Measurements from ENCODE around the gene TSPAN9. TPM values are rescaled to one million over a fixed set of nuclear protein-coding genes. Genes with fewer than 3 reads are reported as not detected.

TSPAN9 gene
- total RNA-seq, 3 donors from 2014 or later = 4.7 to 28.4 (median 8.5) TPM

GRCh38 chr12:3123729-3124128 is 46.5 kb downstream of the TSPAN9 start:
- ATAC-seq = no peak

GRCh38 chr12:3124917-3125316 is 47.7 kb downstream of the TSPAN9 start:
- no peak for TF ChIP-seq CTCF (IDR thresholded peaks at IDR 0.05)
- Histone ChIP-seq H3K4me3 (no peak overlapping the region), H3K36me3 (ENCODE audit: low read depth) (no peaks in the 10 kb centered on the region), H3K4me1 (ENCODE audit: low read depth) (no peaks in the 10 kb centered on the region), H3K9me3 (no peaks in the 10 kb centered on the region)
- no peak for ATAC-seq
- no peak for DNase-seq
- intact Hi-C loops (cut with DNase I, micrococcal nuclease) = no loop called here

More at GRCh38 chr12:3123729-3124128, 46.5 kb downstream of the TSPAN9 start:
- Histone ChIP-seq H3K4me3 (no peak overlapping the region), H3K4me1 (ENCODE audit: low read depth) (no peaks in the 10 kb centered on the region), H3K9me3 (no peaks in the 10 kb centered on the region), H3K36me3 (ENCODE audit: low read depth) (no peaks in the 10 kb centered on the region)
- DNase-seq = no peak
- no peak for TF ChIP-seq CTCF (IDR thresholded peaks at IDR 0.05)
- intact Hi-C loops (cut with DNase I, micrococcal nuclease) = no loop called here

- no peak overlapping the region for H3K4me3 ChIP-seq
- no peak for TF ChIP-seq CTCF (IDR thresholded peaks at IDR 0.05)
- intact Hi-C loops (cut with DNase I, micrococcal nuclease) = no loop called here
- no peaks in the 10 kb centered on the region for H3K9me3 ChIP-seq
- no peaks in the 10 kb centered on the region for H3K4me1 ChIP-seq (ENCODE audit: low read depth)
- no peaks in the 10 kb centered on the region for H3K36me3 ChIP-seq (ENCODE audit: low read depth)
- DNase-seq (no peak), ATAC-seq (no peak)
Measured at GRCh38 chr12:3125674-3126073, 48.5 kb downstream of the TSPAN9 start.

GRCh38 chr12:3127832-3128231 is 50.7 kb downstream of the TSPAN9 start:
- no peak for TF ChIP-seq CTCF (IDR thresholded peaks at IDR 0.05)
- intact Hi-C loops (cut with DNase I, micrococcal nuclease) = no loop called here
- Histone ChIP-seq H3K4me1 (ENCODE audit: low read depth) (no peaks in the 10 kb centered on the region), H3K4me3 (no peak overlapping the region), H3K36me3 (ENCODE audit: low read depth) (no peaks in the 10 kb centered on the region), H3K9me3 (no peaks in the 10 kb centered on the region)
- DNase-seq (no peak), ATAC-seq (no peak)

- intact Hi-C loops (cut with DNase I, micrococcal nuclease) = no loop called here
- TF ChIP-seq CTCF (IDR thresholded peaks at IDR 0.05) = no peak
- DNase-seq = no peak
Measured at GRCh38 chr12:3128498-3129293, 51.5 kb downstream of the TSPAN9 start.

More at GRCh38 chr12:3128498-3129293, 51.5 kb downstream of the TSPAN9 start:
- Histone ChIP-seq H3K4me1 (ENCODE audit: low read depth) (no peaks in the 10 kb centered on the region), H3K36me3 (ENCODE audit: low read depth) (no peaks in the 10 kb centered on the region), H3K9me3 (no peaks in the 10 kb centered on the region), H3K4me3 (no peak overlapping the region)
- no peak for ATAC-seq

Data from mucosa of descending colon (tissue), 3 donors.